H7 (cell line): ENCODE measurements around the gene AOAH. TPM values are rescaled to one million over a fixed set of nuclear protein-coding genes. Genes with fewer than 3 reads are reported as not detected.

ENCODE experiments used
- DNase-seq: peaks from one replicate; pipeline ENCODE4 v3.0.0; 2012
- H3K27me3 ChIP-seq: 2 replicates; pipeline ENCODE4 v1.6.0; 2011; ENCODE audit warnings: mild to moderate bottlenecking, low read length; ENCODE audit not compliant: control insufficient read depth, insufficient read depth
- H3K36me3 ChIP-seq: replicated peaks from 2 replicates; pipeline ENCODE4 v1.5.1; 2011; ENCODE audit warnings: low read length; ENCODE audit not compliant: control insufficient read depth, insufficient read depth
- H3K4me3 ChIP-seq: 2 replicates; pipeline ENCODE4 v1.5.1; 2011; ENCODE audit warnings: low read depth, mild to moderate bottlenecking, control low read depth, low read length, moderate library complexity; ENCODE audit not compliant: insufficient read depth
- total RNA-seq: library from RNA; depleted of rRNA; stranded (reverse); fragments of >200 nt; shearing (Covaris generic); gene quantifications from 2 replicates; pipeline ENCODE4 v1.2.3, GENCODE V29; 2014

The AOAH gene
- total RNA-seq, 1 experiment from 2014 or later: 0.21 TPM

- DNase-seq: no peak
- Histone ChIP-seq H3K4me3 (no peak overlapping the region), H3K27me3 (no peaks in the 10 kb centered on the region), H3K36me3 (no peaks in the 10 kb centered on the region)
Measured at GRCh38 chr7:36691983-36692382, 32.3 kb downstream of the AOAH start.

DNA sequence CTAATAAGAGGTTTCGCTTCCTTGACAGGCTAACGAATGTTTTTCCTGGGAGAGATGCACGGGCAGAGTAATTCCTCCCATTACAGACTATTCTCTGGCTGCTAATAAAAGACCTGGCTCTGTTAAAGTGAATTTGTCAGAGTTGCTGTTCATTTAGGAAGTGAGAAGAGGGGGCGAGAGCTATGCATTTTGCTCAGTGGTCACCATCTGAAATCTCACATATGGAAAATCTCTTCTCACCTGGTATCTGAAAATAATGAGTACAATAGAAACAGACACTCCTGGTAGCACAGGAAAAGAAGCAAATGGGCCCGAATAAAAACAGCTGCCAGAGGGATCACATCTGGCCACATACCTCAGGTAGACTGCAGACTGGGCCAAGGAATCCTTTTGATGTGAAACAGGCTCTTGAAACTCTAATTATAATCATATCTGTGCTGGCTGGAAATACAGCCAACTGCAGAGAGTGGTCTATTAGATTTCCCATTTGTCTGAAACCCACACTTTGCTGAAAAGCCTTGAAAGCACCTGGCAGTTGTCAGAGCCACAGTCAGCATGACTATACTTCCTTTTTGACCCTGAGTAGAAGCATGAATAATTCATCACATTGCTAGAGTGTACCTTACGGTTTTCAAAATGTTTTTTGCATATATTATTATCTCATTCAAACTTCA, 33.6 kb downstream of the AOAH start:
- no peak for DNase-seq
- Histone ChIP-seq H3K27me3 (no peaks in the 10 kb centered on the region), H3K36me3 (no peaks in the 10 kb centered on the region), H3K4me3 (no peak overlapping the region)

- Histone ChIP-seq H3K4me3 (no peak overlapping the region), H3K36me3 (no peaks in the 10 kb centered on the region), H3K27me3 (no peaks in the 10 kb centered on the region)
- no peak for DNase-seq
Measured at GRCh38 chr7:36690041-36690440, 34.3 kb downstream of the AOAH start.

DNA sequence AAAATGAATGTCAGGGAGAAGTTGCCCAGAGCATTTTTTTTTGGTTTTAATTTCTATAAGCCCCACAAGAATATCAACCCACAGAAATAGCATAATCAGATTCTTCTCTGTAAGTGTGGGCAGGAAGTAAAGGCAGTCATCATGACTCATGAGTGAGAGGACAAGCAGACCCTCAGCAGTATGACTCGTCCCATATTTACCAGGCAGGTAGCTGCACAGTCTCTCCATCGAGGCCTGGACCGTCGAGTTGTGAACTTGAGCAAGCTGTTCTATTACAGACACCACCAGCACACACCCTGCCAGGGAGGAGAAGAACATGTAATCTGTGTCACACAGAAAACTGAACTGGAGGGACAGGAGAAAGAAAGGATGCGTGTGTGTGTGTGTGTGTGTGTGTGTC, 37.8 kb downstream of the AOAH start:
- no peak for DNase-seq
- no peaks in the 10 kb centered on the region for H3K36me3 ChIP-seq
- H3K4me3 ChIP-seq: no peak overlapping the region
- no peaks in the 10 kb centered on the region for H3K27me3 ChIP-seq

DNA sequence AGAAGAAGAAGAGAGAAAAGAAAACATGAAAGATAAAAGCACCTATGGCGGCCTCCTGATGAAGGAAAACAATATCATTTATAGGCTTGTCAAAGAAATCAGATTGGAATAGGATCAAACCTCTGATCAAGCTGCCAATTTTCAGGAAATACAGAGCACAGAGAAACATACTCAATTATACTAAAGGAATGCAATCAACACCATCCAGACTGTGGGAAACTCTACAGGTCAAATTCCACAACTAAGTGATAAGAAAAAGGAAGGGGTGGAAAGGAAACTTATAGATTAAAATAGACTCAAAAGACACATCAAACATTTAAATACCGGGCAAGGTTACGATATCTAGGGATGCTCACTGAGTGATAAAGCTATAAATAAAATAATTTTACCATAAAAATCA, 39.3 kb downstream of the AOAH start:
- Histone ChIP-seq H3K4me3 (no peak overlapping the region), H3K36me3 (no peaks in the 10 kb centered on the region), H3K27me3 (no peaks in the 10 kb centered on the region)
- no peak for DNase-seq

DNA sequence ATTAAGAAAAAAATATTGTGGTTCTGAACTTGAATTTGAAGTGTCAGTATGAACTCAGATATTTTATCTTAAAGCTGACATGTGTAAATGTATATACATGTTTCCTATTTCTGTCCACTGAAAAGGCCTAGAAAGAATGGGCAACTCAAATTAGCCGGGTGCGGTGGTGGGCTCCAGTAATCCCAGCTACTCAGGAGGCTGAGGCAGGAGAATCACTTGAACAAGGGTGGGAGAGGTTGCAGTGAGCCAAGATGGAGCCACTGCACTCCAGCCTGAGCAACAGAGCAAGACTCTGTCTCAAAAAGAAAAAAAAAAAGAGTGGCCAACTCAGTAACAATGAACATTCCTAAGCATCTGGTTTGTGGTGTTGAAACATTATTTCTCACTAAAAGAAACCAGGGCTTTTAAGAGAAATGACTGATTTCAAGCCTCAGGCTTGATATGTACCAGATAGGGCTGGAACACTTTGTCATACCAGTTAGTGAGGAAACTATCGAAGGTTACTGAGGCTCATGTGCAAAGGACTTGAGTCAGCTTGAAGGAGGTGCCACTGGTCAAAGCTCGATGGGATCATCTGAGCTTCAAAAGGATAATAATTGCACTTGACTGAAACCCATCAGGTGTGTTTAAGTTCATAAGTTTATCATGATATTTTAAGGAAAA, 40.5 kb downstream of the AOAH start:
- Histone ChIP-seq H3K36me3 (no peaks in the 10 kb centered on the region), H3K27me3 (no peaks in the 10 kb centered on the region), H3K4me3 (no peak overlapping the region)
- no peak for DNase-seq

DNA sequence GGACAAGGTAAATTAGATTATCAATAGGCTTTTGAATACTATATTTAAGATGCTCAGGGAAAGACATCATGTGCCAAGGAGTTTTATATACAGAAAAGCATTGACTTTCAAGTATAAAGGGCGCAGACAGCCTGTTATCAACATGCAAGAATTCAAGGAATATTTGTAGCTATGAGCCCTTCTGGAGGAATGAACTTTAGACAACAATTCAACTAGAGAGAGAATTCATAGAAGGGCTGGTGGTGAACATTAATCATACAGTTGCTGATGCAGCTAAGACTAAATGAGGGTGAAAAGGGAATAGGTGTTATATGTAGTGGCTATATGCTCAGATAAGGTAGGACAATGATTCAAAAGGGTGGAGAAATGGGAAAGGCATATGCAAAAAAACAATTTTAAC, 41.2 kb downstream of the AOAH start:
- Histone ChIP-seq H3K4me3 (no peak overlapping the region), H3K36me3 (no peaks in the 10 kb centered on the region), H3K27me3 (no peaks in the 10 kb centered on the region)
- no peak for DNase-seq

- no peak for DNase-seq
- Histone ChIP-seq H3K27me3 (no peaks in the 10 kb centered on the region), H3K36me3 (no peaks in the 10 kb centered on the region), H3K4me3 (no peak overlapping the region)
Measured at GRCh38 chr7:36682102-36682501, 42.2 kb downstream of the AOAH start.

GRCh38 chr7:36677769-36678437, 46.4 kb downstream of the AOAH start:
- DNase-seq: no peak
- H3K27me3 ChIP-seq: no peaks in the 10 kb centered on the region
- no peak overlapping the region for H3K4me3 ChIP-seq
- no peaks in the 10 kb centered on the region for H3K36me3 ChIP-seq

GRCh38 chr7:36673703-36674102, 50.6 kb downstream of the AOAH start:
- no peaks in the 10 kb centered on the region for H3K27me3 ChIP-seq
- no peak overlapping the region for H3K4me3 ChIP-seq
- no peaks in the 10 kb centered on the region for H3K36me3 ChIP-seq
- DNase-seq: no peak

- no peaks in the 10 kb centered on the region for H3K36me3 ChIP-seq
- DNase-seq: no peak
- H3K27me3 ChIP-seq: no peaks in the 10 kb centered on the region
- H3K4me3 ChIP-seq: no peak overlapping the region
Measured at GRCh38 chr7:36671432-36671829, 52.9 kb downstream of the AOAH start.

- peak; percentile 64 for DNase-seq
Measured at GRCh38 chr7:36670585-36671431, 53.5 kb downstream of the AOAH start.

GRCh38 chr7:36668750-36669149, 55.5 kb downstream of the AOAH start:
- Histone ChIP-seq H3K36me3 (no peaks in the 10 kb centered on the region), H3K4me3 (no peak overlapping the region), H3K27me3 (no peaks in the 10 kb centered on the region)
- no peak for DNase-seq

More at GRCh38 chr7:36670585-36671431, 53.5 kb downstream of the AOAH start:
- Histone ChIP-seq H3K36me3 (no peaks in the 10 kb centered on the region), H3K27me3 (no peaks in the 10 kb centered on the region), H3K4me3 (no peak overlapping the region)

DNA sequence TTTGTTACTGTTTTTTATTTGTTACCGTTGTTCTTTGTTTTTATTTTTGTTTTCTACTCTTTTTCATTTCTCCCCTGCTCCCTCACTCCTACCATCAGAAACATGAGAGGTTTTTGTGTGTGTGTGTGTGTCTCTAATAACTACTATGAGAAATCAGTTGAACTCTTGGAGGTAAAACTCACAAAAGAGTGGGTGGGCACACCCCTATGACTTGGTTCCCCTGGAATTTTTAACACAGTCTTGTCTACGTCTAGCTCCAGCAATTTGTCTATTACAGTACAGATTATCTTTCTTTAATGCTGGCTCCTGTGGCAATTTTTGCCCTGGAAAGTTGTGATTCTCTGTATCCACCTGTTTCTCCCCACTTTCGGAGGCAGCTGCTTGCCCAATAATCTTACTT, 56.2 kb downstream of the AOAH start:
- no peak overlapping the region for H3K4me3 ChIP-seq
- no peak for DNase-seq
- no peaks in the 10 kb centered on the region for H3K27me3 ChIP-seq
- no peaks in the 10 kb centered on the region for H3K36me3 ChIP-seq
